SU-DHL-6 (cell line): ENCODE results near the gene PCBD1.

Experiments used
- EZH2phosphoT487 ChIP-seq: fragments of 200-600 bp; sonication (generic), shearing (Covaris generic); conservative IDR thresholded peaks from 2 replicates; pipeline ENCODE4 v1.6.1; 2018; ENCODE audit warnings: mild to moderate bottlenecking, antibody characterized with exemption, low read length, moderate library complexity, mixed read lengths
- TF ChIP-seq, protein P1 (sequence below): fragments of 200-600 bp; sonication (generic); IDR thresholded peaks from one replicate; pipeline ENCODE4 v1.5.1; 2017; ENCODE audit warnings: antibody characterized with exemption, mild to moderate bottlenecking, low read length, moderate library complexity; ENCODE audit not compliant: insufficient read depth, poor library complexity, severe bottlenecking

DNA sequence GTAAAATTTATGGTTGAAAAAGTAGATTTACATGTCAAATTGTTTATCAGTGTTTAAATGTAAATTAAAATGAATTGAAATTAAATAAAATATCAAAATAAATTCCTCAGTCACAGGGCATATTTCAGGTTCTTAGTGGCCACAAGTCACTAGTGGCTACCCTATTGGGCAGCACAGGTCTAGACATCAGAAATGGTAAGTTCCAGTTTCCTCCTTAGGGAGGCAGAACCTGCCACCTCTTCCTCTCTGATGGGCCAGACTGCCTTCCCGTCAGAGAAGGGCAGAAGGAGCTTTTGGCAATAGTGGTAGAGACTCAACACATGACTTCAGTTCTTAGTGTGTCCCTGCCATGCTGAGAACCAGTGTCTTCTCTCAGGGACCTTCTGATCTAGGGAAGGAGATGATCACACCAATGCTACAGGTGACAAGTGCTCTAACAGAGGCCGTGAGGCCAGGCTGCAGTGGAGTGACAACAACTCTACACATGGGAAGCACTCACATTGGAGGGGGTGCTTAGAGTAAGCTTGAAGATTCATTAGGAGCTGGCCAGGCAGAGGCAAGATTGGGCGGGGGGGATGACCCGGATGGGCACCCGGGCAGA is 14.4 kb upstream of the PCBD1 start:
- TF ChIP-seq, protein P1, sequence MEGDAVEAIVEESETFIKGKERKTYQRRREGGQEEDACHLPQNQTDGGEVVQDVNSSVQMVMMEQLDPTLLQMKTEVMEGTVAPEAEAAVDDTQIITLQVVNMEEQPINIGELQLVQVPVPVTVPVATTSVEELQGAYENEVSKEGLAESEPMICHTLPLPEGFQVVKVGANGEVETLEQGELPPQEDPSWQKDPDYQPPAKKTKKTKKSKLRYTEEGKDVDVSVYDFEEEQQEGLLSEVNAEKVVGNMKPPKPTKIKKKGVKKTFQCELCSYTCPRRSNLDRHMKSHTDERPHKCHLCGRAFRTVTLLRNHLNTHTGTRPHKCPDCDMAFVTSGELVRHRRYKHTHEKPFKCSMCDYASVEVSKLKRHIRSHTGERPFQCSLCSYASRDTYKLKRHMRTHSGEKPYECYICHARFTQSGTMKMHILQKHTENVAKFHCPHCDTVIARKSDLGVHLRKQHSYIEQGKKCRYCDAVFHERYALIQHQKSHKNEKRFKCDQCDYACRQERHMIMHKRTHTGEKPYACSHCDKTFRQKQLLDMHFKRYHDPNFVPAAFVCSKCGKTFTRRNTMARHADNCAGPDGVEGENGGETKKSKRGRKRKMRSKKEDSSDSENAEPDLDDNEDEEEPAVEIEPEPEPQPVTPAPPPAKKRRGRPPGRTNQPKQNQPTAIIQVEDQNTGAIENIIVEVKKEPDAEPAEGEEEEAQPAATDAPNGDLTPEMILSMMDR = no peak
- no peak for TF ChIP-seq EZH2phosphoT487
